HepG2 (cell line): ENCODE measurements around the gene PLEKHG2. TPM values are rescaled to one million over a fixed set of nuclear protein-coding genes. Genes with fewer than 3 reads are reported as not detected.

Experiments used
- ARNT2 ChIP-seq: sonication (generic); formaldehyde crosslinking; IDR thresholded peaks from 2 replicates; pipeline ENCODE4 v1.8.0; 2022; ENCODE audit warnings: mild to moderate bottlenecking, low read depth, missing genetic modification reagents, moderate library complexity
- ASH2L ChIP-seq: fragments of 300-600, 200-600 bp; sonication (generic); IDR thresholded peaks from 2 replicates; pipeline ENCODE4 v1.7.0; 2017; ENCODE audit warnings: low read depth, mild to moderate bottlenecking, moderate library complexity, mixed read lengths, low read length; ENCODE audit not compliant: insufficient read length
- DNMT3B ChIP-seq: conservative IDR thresholded peaks from 2 replicates; pipeline ENCODE4 v1.6.1; 2016; ENCODE audit warnings: missing biosample characterization, control low read depth
- EP300 ChIP-seq, 3 experiments: sonication (generic) in 1 of 3; formaldehyde crosslinking in 1 of 3; IDR thresholded peaks; 2 replicates each; pipeline versions ENCODE4 v1.5.1 to v1.6.1; 2011 to 2020; ENCODE audit warnings: low read depth in 2 of 3, low read length in 2 of 3, borderline replicate concordance in 1 of 3, improper control_type of control experiment in 1 of 3, mild to moderate bottlenecking in 1 of 3, missing genetic modification reagents in 1 of 3, moderate library complexity in 1 of 3
- FLYWCH1 ChIP-seq: sonication (generic); formaldehyde crosslinking; IDR thresholded peaks from 2 replicates; pipeline ENCODE4 v1.8.1; 2023; ENCODE audit warnings: mild to moderate bottlenecking, missing genetic modification reagents
- GABPA ChIP-seq, 2 experiments: IDR thresholded peaks; 2 replicates each; pipeline ENCODE4 v1.6.1; 2011 to 2016; ENCODE audit warnings: low read depth in 2 of 2, low read length in 1 of 2, missing biosample characterization in 1 of 2, missing genetic modification characterization in 1 of 2
- KLF11 ChIP-seq: IDR thresholded peaks from 2 replicates; pipeline ENCODE4 v1.6.1; 2016; ENCODE audit warnings: missing compliant biosample characterization
- MAFK ChIP-seq, 2 experiments: IDR thresholded peaks in 1 of 2; conservative IDR thresholded peaks in 1 of 2; 2 replicates each; pipeline ENCODE4 v1.6.1; 2011; ENCODE audit warnings: improper control_type of control experiment in 2 of 2, low read length in 2 of 2
- NFYB ChIP-seq: sonication (generic); formaldehyde crosslinking; IDR thresholded peaks from 2 replicates; pipeline ENCODE4 v1.4.0; 2020; ENCODE audit warnings: missing genetic modification reagents
- NR2C2 ChIP-seq: sonication (generic); formaldehyde crosslinking; IDR thresholded peaks from 2 replicates; pipeline ENCODE4 v1.4.0; 2020; ENCODE audit warnings: missing genetic modification reagents, mild to moderate bottlenecking, moderate library complexity, borderline replicate concordance
- NR2F1 ChIP-seq, 2 experiments: fragments of 450-650 bp in 1 of 2; formaldehyde crosslinking in 1 of 2; IDR thresholded peaks; 2 replicates each; pipeline versions ENCODE4 v1.5.0 to v1.6.1; 2016 to 2020; ENCODE audit warnings: mild to moderate bottlenecking in 1 of 2, missing compliant biosample characterization in 1 of 2, missing genetic modification reagents in 1 of 2, moderate library complexity in 1 of 2
- PHF20 ChIP-seq: sonication (generic); formaldehyde crosslinking; IDR thresholded peaks from 2 replicates; pipeline ENCODE4 v1.5.0; 2020; ENCODE audit warnings: mild to moderate bottlenecking, missing genetic modification reagents
- RARA ChIP-seq: IDR thresholded peaks from 2 replicates; pipeline ENCODE4 v1.6.1; 2016; ENCODE audit warnings: missing genetic modification reagents, missing compliant biosample characterization
- RFX3 ChIP-seq: IDR thresholded peaks from 2 replicates; pipeline ENCODE4 v1.6.1; 2016; ENCODE audit warnings: missing biosample characterization, missing genetic modification reagents
- SAFB2 ChIP-seq: sonication (generic); formaldehyde crosslinking; IDR thresholded peaks from 2 replicates; pipeline ENCODE4 v1.5.1; 2020; ENCODE audit warnings: missing genetic modification reagents, low read depth, mild to moderate bottlenecking, borderline replicate concordance
- SMAD3 ChIP-seq: sonication (generic); formaldehyde crosslinking; IDR thresholded peaks from 2 replicates; pipeline ENCODE4 v1.4.0; 2020; ENCODE audit warnings: missing genetic modification reagents
- SMAD9 ChIP-seq: sonication (generic); formaldehyde crosslinking; IDR thresholded peaks from 2 replicates; pipeline ENCODE4 v1.5.1; 2020; ENCODE audit warnings: mild to moderate bottlenecking, missing genetic modification reagents
- SPEN ChIP-seq: sonication (generic); formaldehyde crosslinking; IDR thresholded peaks from 2 replicates; pipeline ENCODE4 v1.5.1; 2020; ENCODE audit warnings: low read depth, mild to moderate bottlenecking, missing genetic modification reagents
- SRF ChIP-seq: IDR thresholded peaks from 2 replicates; pipeline ENCODE4 v1.6.1; 2011; ENCODE audit warnings: mild to moderate bottlenecking, low read depth, low read length, moderate library complexity
- ZFP37 ChIP-seq: sonication (generic); formaldehyde crosslinking; IDR thresholded peaks from 2 replicates; pipeline ENCODE4 v1.4.0; 2020; ENCODE audit warnings: missing genetic modification reagents, borderline replicate concordance
- ZFX ChIP-seq: sonication (generic); formaldehyde crosslinking; IDR thresholded peaks from 2 replicates; pipeline ENCODE4 v1.4.0; 2020; ENCODE audit warnings: mild to moderate bottlenecking, low read depth, missing genetic modification reagents, moderate library complexity
- ZNF263 ChIP-seq: sonication (generic); formaldehyde crosslinking; IDR thresholded peaks from 2 replicates; pipeline ENCODE4 v1.4.0; 2020; ENCODE audit warnings: missing genetic modification reagents
- ZNF430 ChIP-seq: sonication (generic); formaldehyde crosslinking; IDR thresholded peaks from 2 replicates; pipeline ENCODE4 v1.9.0; 2021; ENCODE audit warnings: mild to moderate bottlenecking, missing genetic modification reagents
- ZNF446 ChIP-seq: sonication (generic); formaldehyde crosslinking; IDR thresholded peaks from 2 replicates; pipeline ENCODE4 v1.5.0; 2020; ENCODE audit warnings: mild to moderate bottlenecking, missing genetic modification reagents
- ZNF572 ChIP-seq: sonication (generic); formaldehyde crosslinking; IDR thresholded peaks from 2 replicates; pipeline ENCODE4 v1.5.1; 2020; ENCODE audit warnings: mild to moderate bottlenecking, missing genetic modification reagents
- ZNF574 ChIP-seq: sonication (generic); formaldehyde crosslinking; IDR thresholded peaks from 2 replicates; pipeline ENCODE4 v1.4.0; 2020; ENCODE audit warnings: missing genetic modification reagents
- ZNF672 ChIP-seq: sonication (generic); formaldehyde crosslinking; IDR thresholded peaks from 2 replicates; pipeline ENCODE4 v1.8.1; 2022; ENCODE audit warnings: missing genetic modification reagents
- ZNF792 ChIP-seq: IDR thresholded peaks from 2 replicates; pipeline ENCODE4 v1.6.1; 2016
- ZNF883 ChIP-seq: sonication (generic); formaldehyde crosslinking; IDR thresholded peaks from 2 replicates; pipeline ENCODE4 v1.5.1; 2020; ENCODE audit warnings: mild to moderate bottlenecking, missing genetic modification reagents; ENCODE audit errors: not compliant biosample characterization
- ZSCAN25 ChIP-seq: sonication (generic); formaldehyde crosslinking; IDR thresholded peaks from 2 replicates; pipeline ENCODE4 v1.8.0; 2022; ENCODE audit warnings: mild to moderate bottlenecking, missing genetic modification reagents
- polyA plus RNA-seq, 8 experiments: library from polyadenylated mRNA; depleted of rRNA in 3 of 8; stranded (reverse) in 7 of 8; unstranded in 1 of 8; fragments of >200 nt; fragmentation: Illumina TruSeq in 4 of 8; extraction: Trizol in 4 of 8; gene quantifications; 2 replicates each; pipeline versions ENCODE4 v1.2.1 to v1.2.3, GENCODE V29; 2011 to 2016; ENCODE audit warnings: low read depth in 4 of 8, missing spikeins in 1 of 8, mixed read lengths in 1 of 8; ENCODE audit not compliant: insufficient read depth in 1 of 8
- total RNA-seq, 5 experiments: library from RNA; depleted of rRNA; stranded (reverse); fragments of >200 nt; fragmentation: Illumina TruSeq; extraction: Trizol; gene quantifications; 2 replicates each; pipeline ENCODE4 v1.2.3, GENCODE V29; 2016; ENCODE audit warnings: low read depth in 1 of 5

PLEKHG2 gene
- total and polyA plus RNA-seq, 2 of the 13 experiments (the other 11 are each of a cell fraction or from before 2014, with no cell fraction given): 3.6 to 6.8 TPM

- peak; percentile 65 to 67; a peak in 3 of 4 replicates for TF ChIP-seq NR2F1 (CRISPR knock-in tag; IDR thresholded peaks at IDR 0.05)
- no peak for TF ChIP-seq ZNF883 (CRISPR knock-in tag)
- TF ChIP-seq SMAD9: no peak
- peak; percentile 68 for TF ChIP-seq ZNF430
- no peak for TF ChIP-seq KLF11 (CRISPR knock-in tag)
- no peak for TF ChIP-seq GABPA (IDR thresholded peaks at IDR 0.05; ENCODE audit: low read depth, low read length)
- peak; percentile 32 for TF ChIP-seq GABPA (CRISPR knock-in tag; IDR thresholded peaks at IDR 0.05; ENCODE audit: low read depth)
- TF ChIP-seq DNMT3B (CRISPR knock-in tag): no peak
- no peak for TF ChIP-seq SMAD3
- TF ChIP-seq PHF20: no peak
- peak; percentile 69 for TF ChIP-seq NR2C2 (CRISPR knock-in tag)
- peak; percentile 66 for TF ChIP-seq ASH2L
- peak; percentile 99 for TF ChIP-seq RARA
- no peak for TF ChIP-seq SAFB2 (CRISPR knock-in tag)
- TF ChIP-seq NFYB: no peak
- no peak for TF ChIP-seq ZFX (CRISPR knock-in tag)
- TF ChIP-seq EP300 (IDR thresholded peaks at IDR 0.05; ENCODE audit: low read depth in 2 of 2, low read length in 2 of 2): peak in 1 of 2 experiments; percentile 71; a peak in 1 of 4 replicates
- no peak; the same call in 1 of the 2 replicates for TF ChIP-seq EP300 (CRISPR knock-in tag; IDR thresholded peaks at IDR 0.05; ENCODE audit: borderline replicate concordance)
- no peak for TF ChIP-seq SRF
- no peak for TF ChIP-seq MAFK (conservative IDR thresholded peaks at IDR 0.05 in 1 of 2, IDR thresholded peaks at IDR 0.05 in 1 of 2; ENCODE audit: low read length in 2 of 2)
- TF ChIP-seq SPEN (CRISPR knock-in tag): peak; percentile 32; the same call in 1 of the 2 replicates
- TF ChIP-seq ARNT2 (CRISPR knock-in tag): no peak; the same call in 1 of the 2 replicates
- no peak for TF ChIP-seq ZNF792 (CRISPR knock-in tag)
- TF ChIP-seq ZFP37 (CRISPR knock-in tag): peak; percentile 62; the same call in 1 of the 2 replicates
- TF ChIP-seq RFX3 (CRISPR knock-in tag): no peak
- TF ChIP-seq ZNF672 (CRISPR knock-in tag): no peak
- TF ChIP-seq ZSCAN25: no peak
- TF ChIP-seq ZNF572 (CRISPR knock-in tag): no peak
- TF ChIP-seq FLYWCH1 (CRISPR knock-in tag): no peak
- TF ChIP-seq ZNF263 (CRISPR knock-in tag): peak; percentile 86
- TF ChIP-seq ZNF446 (CRISPR knock-in tag): no peak
- TF ChIP-seq ZNF574: peak; percentile 66
Measured at GRCh38 chr19:39411081-39411831, 1.2 kb upstream of the PLEKHG2 start (continued).
